Measurements from ENCODE around the gene NDUFB7. TPM values are rescaled to one million over a fixed set of nuclear protein-coding genes. Genes with fewer than 3 reads are reported as not detected.
A peak's percentile ranks its signal among the peaks of the same experiment; 100 is the strongest.

The NDUFB7 gene
- total and polyA plus RNA-seq, 11 donors: 290 to 1,747 (median 432) TPM

GRCh38 chr19:14570864-14571527 lies 870 bp downstream of the NDUFB7 start:
- H3K4me3 ChIP-seq: peak overlapping the region; percentile 66 to 99 (median 93)
- no peaks in the 10 kb centered on the region for H3K9me3 ChIP-seq
- H3K36me3 ChIP-seq: peaks cover 0 to 27% (median 8%) of the 10 kb centered on the region in 9 donors
- H3K27me3 ChIP-seq: no peaks in the 10 kb centered on the region
- WGBS, 4 donors: 41 to 55% (median 44%) methylated on average over 20 to 22 of the region's 22 CpGs
- ATAC-seq (no peak), DNase-seq (no peak)
- peaks cover 4 to 50% (median 27%) of the 10 kb centered on the region in 12 donors for H3K4me1 ChIP-seq
- intact Hi-C loops (cut with DNase I): loop anchor here in 6 of 10 donors (5.0 kb wide), 3 partner anchors 116 to 321 kb away; partner anchors contain the start of gene OR7A17 (in 1 of the 6)
- no peak for TF ChIP-seq CTCF (IDR thresholded peaks at IDR 0.05)
- no peak for TF ChIP-seq POLR2A (IDR thresholded peaks at IDR 0.05)
- peak overlapping the region in 11 of 12 donors; percentile 76 to 95 (median 87) for H3K27ac ChIP-seq

- Histone ChIP-seq H3K4me3 (no peak overlapping the region), H3K4me1 (peaks cover 4 to 56% (median 24%) of the 10 kb centered on the region in 12 donors), H3K27me3 (no peaks in the 10 kb centered on the region), H3K36me3 (peaks cover 0 to 36% (median 15%) of the 10 kb centered on the region in 9 donors), H3K27ac (no peak overlapping the region), H3K9me3 (no peaks in the 10 kb centered on the region)
- no peak for ATAC-seq
- TF ChIP-seq POLR2A (IDR thresholded peaks at IDR 0.05): no peak
- TF ChIP-seq CTCF (IDR thresholded peaks at IDR 0.05): no peak
- no peak for DNase-seq
- intact Hi-C loops (cut with DNase I): no loop called here
- WGBS, 4 donors: 75 to 78% (median 76%) methylated on average over 11 of the region's 11 CpGs
Measured at GRCh38 chr19:14567079-14567478, 4.8 kb downstream of the NDUFB7 start.

GRCh38 chr19:14566712-14567077 lies 5.2 kb downstream of the NDUFB7 start:
- Histone ChIP-seq H3K27me3 (no peaks in the 10 kb centered on the region), H3K4me1 (peaks cover 4 to 60% (median 27%) of the 10 kb centered on the region in 12 donors), H3K4me3 (no peak overlapping the region), H3K9me3 (no peaks in the 10 kb centered on the region), H3K27ac (no peak overlapping the region), H3K36me3 (peaks cover 0 to 36% (median 15%) of the 10 kb centered on the region in 9 donors)
- DNase-seq (no peak), ATAC-seq (no peak)
- intact Hi-C loops (cut with DNase I): no loop called here
- TF ChIP-seq POLR2A (IDR thresholded peaks at IDR 0.05): no peak
- 63 to 79% (median 69%) methylated on average over 4 to 18 of the region's 18 CpGs for WGBS, 4 donors

GRCh38 chr19:14565765-14566711 lies 5.8 kb downstream of the NDUFB7 start:
- Histone ChIP-seq H3K9me3 (no peaks in the 10 kb centered on the region), H3K27ac (no peak overlapping the region), H3K36me3 (peaks cover 0 to 36% (median 15%) of the 10 kb centered on the region in 9 donors), H3K4me3 (no peak overlapping the region), H3K4me1 (peaks cover 3 to 63% (median 30%) of the 10 kb centered on the region in 12 donors), H3K27me3 (no peaks in the 10 kb centered on the region)
- no peak for TF ChIP-seq CTCF (IDR thresholded peaks at IDR 0.05)
- TF ChIP-seq POLR2A (IDR thresholded peaks at IDR 0.05): no peak
- intact Hi-C loops (cut with DNase I): no loop called here
- ATAC-seq (no peak), DNase-seq (no peak)
- 84 to 86% (median 85%) methylated on average over 22 to 28 of the region's 31 CpGs for WGBS, 4 donors

Measured in heart left ventricle (tissue), 16 donors.